Gastrocnemius medialis (tissue), 4 donors: ENCODE results near the gene PCBP2. TPM values are rescaled to one million over a fixed set of nuclear protein-coding genes. Genes with fewer than 3 reads are reported as not detected.

ENCODE experiments used
- ATAC-seq, 2 donors: fragments of 150-250 bp; one replicate each; pipeline ENCODE4 v1.9.1; 2016
- DNase-seq, 2 donors: peaks; one replicate each; pipeline ENCODE4 v3.0.0-alpha.2; 2019
- H3K27ac ChIP-seq, 4 donors: fragments of 200-600 bp; sonication (generic); 1 replicate in 1 of 4; 2 replicates in 3 of 4; pipeline ENCODE4 v1.5.1; 2016 to 2018; ENCODE audit warnings: mild to moderate bottlenecking in 2 of 4, moderate library complexity in 1 of 4
- H3K27me3 ChIP-seq, 3 donors: fragments of 200-600 bp; sonication (generic) in 2 of 3; 1 replicate in 1 of 3; 2 replicates in 2 of 3; pipeline versions ENCODE4 v1.5.1 to v1.6.0; 2016 to 2019; ENCODE audit warnings: mild to moderate bottlenecking in 1 of 3, moderate library complexity in 1 of 3
- H3K36me3 ChIP-seq, 2 donors: fragments of 200-600 bp; sonication (generic) in 1 of 2; one replicate each; pipeline ENCODE4 v1.5.1; 2017 to 2018
- H3K4me1 ChIP-seq, 2 donors: fragments of 200-600 bp; sonication (generic) in 1 of 2; one replicate each; pipeline ENCODE4 v1.5.1; 2016 to 2017; ENCODE audit warnings: mild to moderate bottlenecking in 2 of 2
- H3K4me3 ChIP-seq, 4 donors: fragments of 200-600 bp; sonication (generic) in 3 of 4; 1 replicate in 1 of 4; 2 replicates in 3 of 4; pipeline ENCODE4 v1.5.1; 2016 to 2019; ENCODE audit warnings: mild to moderate bottlenecking in 2 of 4
- H3K9me3 ChIP-seq, 3 donors: fragments of 200-600 bp; sonication (generic) in 2 of 3; 1 replicate in 1 of 3; 2 replicates in 2 of 3; pipeline ENCODE4 v1.5.1; 2016 to 2019
- CTCF ChIP-seq, 5 experiments: fragments of 450-650 bp in 3 of 5; fragments of 200-600 bp in 2 of 5; sonication (generic) in 2 of 5; IDR thresholded peaks in 4 of 5; conservative IDR thresholded peaks in 1 of 5; 1 replicate in 4 of 5; 2 replicates in 1 of 5; pipeline ENCODE4 v1.5.1; 2016 to 2019; ENCODE audit warnings: antibody characterized with exemption in 5 of 5, mild to moderate bottlenecking in 3 of 5, moderate library complexity in 3 of 5
- POLR2A ChIP-seq, 2 donors: fragments of 450-650 bp; IDR thresholded peaks; one replicate each; pipeline ENCODE4 v1.6.1; 2017; ENCODE audit warnings: antibody characterized with exemption in 2 of 2, mild to moderate bottlenecking in 2 of 2, moderate library complexity in 2 of 2
- in situ Hi-C, 4 donors: fragments of 200-750 bp; cut with MboI; loops; one replicate each; pipeline versions ENCODE4 v1.15.0 to v1.8.0; 2017; ENCODE audit warnings: low sequenced_read_pairs in 4 of 4
- intact Hi-C: fragments of 100-400 bp; cut with DNase I; formaldehyde crosslinking; loops from one replicate; pipeline ENCODE4 v1.15.1; 2023; ENCODE audit warnings: low total_unique reads
- total RNA-seq, 4 donors: library from RNA; depleted of rRNA; stranded (reverse); fragments of >200 nt; gene quantifications; one replicate each; pipeline versions ENCODE4 v1.1.0 to v1.2.3, GENCODE V29; 2016

Gene PCBP2
- total RNA-seq, 4 donors from 2014 or later = 113 to 257 (median 191) TPM

DNA sequence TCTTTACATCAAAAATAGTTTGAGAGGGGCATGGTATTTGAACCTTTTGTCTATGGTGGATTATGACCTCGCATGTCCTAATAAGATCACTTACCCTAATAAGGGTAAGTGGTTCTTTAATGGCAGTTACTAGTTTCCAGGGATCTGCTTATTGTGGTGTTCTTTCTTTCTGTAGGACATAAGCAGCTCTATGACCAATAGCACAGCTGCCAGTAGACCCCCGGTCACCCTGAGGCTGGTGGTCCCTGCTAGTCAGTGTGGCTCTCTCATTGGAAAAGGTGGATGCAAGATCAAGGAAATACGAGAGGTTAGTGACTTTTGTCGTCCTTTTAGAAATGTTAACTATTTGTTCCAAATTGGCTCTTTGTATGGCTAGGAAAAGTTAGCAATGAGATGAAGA is 7.2 kb downstream of the PCBP2 start:
- in situ Hi-C loops = no loop called here
- ATAC-seq = no peak
- H3K27me3 ChIP-seq = no peaks in the 10 kb centered on the region
- no peak for TF ChIP-seq CTCF (IDR thresholded peaks at IDR 0.05 in 4 of 5, conservative IDR thresholded peaks at IDR 0.05 in 1 of 5)
- no peak for TF ChIP-seq POLR2A (IDR thresholded peaks at IDR 0.05)
- H3K36me3 ChIP-seq = peaks cover 3 to 100% of the 10 kb centered on the region in 2 donors
- no peak for DNase-seq
- H3K9me3 ChIP-seq = no peaks in the 10 kb centered on the region
- H3K4me3 ChIP-seq = no peak overlapping the region
- H3K27ac ChIP-seq = peak overlapping the region in 3 of 4 donors; percentile 19 to 84 (median 75)
- intact Hi-C loops = loop anchor here (10.0 kb wide), 1 partner anchor 404 kb away; the partner anchor contains the start of gene TNS2
- H3K4me1 ChIP-seq = peaks cover 61 to 63% of the 10 kb centered on the region in 2 donors

GRCh38 chr12:53461059-53461458 is 9.2 kb downstream of the PCBP2 start:
- no peak for TF ChIP-seq CTCF (IDR thresholded peaks at IDR 0.05 in 4 of 5, conservative IDR thresholded peaks at IDR 0.05 in 1 of 5)
- peak; percentile 15 to 51 for TF ChIP-seq POLR2A (IDR thresholded peaks at IDR 0.05)
- DNase-seq (peak; percentile 59 to 87), ATAC-seq (peak; percentile 84 to 92)
- Histone ChIP-seq H3K27me3 (no peaks in the 10 kb centered on the region), H3K9me3 (no peaks in the 10 kb centered on the region), H3K4me1 (peaks cover 61 to 72% of the 10 kb centered on the region in 2 donors), H3K4me3 (no peak overlapping the region), H3K36me3 (peaks cover 3 to 100% of the 10 kb centered on the region in 2 donors), H3K27ac (peak overlapping the region; percentile 71 to 84 (median 78))
- in situ Hi-C loops (no loop called here), intact Hi-C loops (no loop called here)

GRCh38 chr12:53461591-53461990 is 9.7 kb downstream of the PCBP2 start:
- no peak for ATAC-seq
- peaks cover 66 to 77% of the 10 kb centered on the region in 2 donors for H3K4me1 ChIP-seq
- no peak overlapping the region for H3K4me3 ChIP-seq
- intact Hi-C loops = no loop called here
- peak in 1 of 2 donors; percentile 4 for TF ChIP-seq POLR2A (IDR thresholded peaks at IDR 0.05)
- no peak for TF ChIP-seq CTCF (IDR thresholded peaks at IDR 0.05 in 4 of 5, conservative IDR thresholded peaks at IDR 0.05 in 1 of 5)
- no peaks in the 10 kb centered on the region for H3K9me3 ChIP-seq
- H3K36me3 ChIP-seq = peaks cover 3 to 100% of the 10 kb centered on the region in 2 donors
- DNase-seq = no peak
- peak overlapping the region; percentile 71 to 84 (median 78) for H3K27ac ChIP-seq
- in situ Hi-C loops = no loop called here
- H3K27me3 ChIP-seq = no peaks in the 10 kb centered on the region

GRCh38 chr12:53462935-53463334 is 11.0 kb downstream of the PCBP2 start:
- intact Hi-C loops (no loop called here), in situ Hi-C loops (no loop called here)
- H3K36me3 ChIP-seq = peaks cover 0 to 100% of the 10 kb centered on the region in 2 donors
- H3K9me3 ChIP-seq = no peaks in the 10 kb centered on the region
- DNase-seq (peak in 1 of 2 donors; percentile 6), ATAC-seq (no peak)
- H3K27me3 ChIP-seq = no peaks in the 10 kb centered on the region
- H3K4me3 ChIP-seq = no peak overlapping the region
- H3K4me1 ChIP-seq = peaks cover 79 to 90% of the 10 kb centered on the region in 2 donors
- TF ChIP-seq CTCF (IDR thresholded peaks at IDR 0.05 in 4 of 5, conservative IDR thresholded peaks at IDR 0.05 in 1 of 5) = no peak
- no peak for TF ChIP-seq POLR2A (IDR thresholded peaks at IDR 0.05)
- peak overlapping the region; percentile 71 to 84 (median 78) for H3K27ac ChIP-seq
